Measurements from ENCODE around the gene VAPB.
A peak's percentile ranks its signal among the peaks of the same experiment; 100 is the strongest.

Gene VAPB

GRCh38 chr20:58405504-58406291 is 16.7 kb downstream of the VAPB start (continued):
- peak; percentile 50 for TF ChIP-seq PRDM10 (tag by site-specific recombination; IDR thresholded peaks at IDR 0.05)
- no peak for TF ChIP-seq YY2 (tag by site-specific recombination; IDR thresholded peaks at IDR 0.05)
- TF ChIP-seq ZNF132 (tag by site-specific recombination; IDR thresholded peaks at IDR 0.05; ENCODE audit: borderline replicate concordance): no peak
- TF ChIP-seq ZBTB26 (tag by site-specific recombination; optimal IDR thresholded peaks at IDR 0.05): peak; percentile 7

GRCh38 chr20:58406422-58407001 is 17.5 kb downstream of the VAPB start:
- TF ChIP-seq ZEB2 (tag by site-specific recombination; IDR thresholded peaks at IDR 0.05) (0 out of 2 replicates have a peak, but pooled peaks have one; percentile 36), ZNF18 (tag by site-specific recombination; IDR thresholded peaks at IDR 0.05) (peak; percentile 92), OSR2 (tag by site-specific recombination; IDR thresholded peaks at IDR 0.05) (0 out of 2 replicates have a peak, but pooled peaks have one; percentile 9), YY1 (tag by site-specific recombination; IDR thresholded peaks at IDR 0.05) (no peak), PRDM6 (tag by site-specific recombination; IDR thresholded peaks at IDR 0.05) (peak; percentile 86), SP7 (tag by site-specific recombination; IDR thresholded peaks at IDR 0.05) (peak; percentile 46), ZNF580 (tag by site-specific recombination; IDR thresholded peaks at IDR 0.05) (no peak)
- POLR2A ChIA-PET: interaction anchor here (0.7 kb wide), 1 partner anchor 18 kb away, joined by 4 read pairs; the partner anchor contains the start of gene VAPB
- H3K4me3 ChIP-seq (ENCODE audit: low read depth, low read length): no peak overlapping the region
- H3K9me3 ChIP-seq (ENCODE audit: control insufficient read depth, insufficient read depth, low read depth, low read length): no peaks in the 10 kb centered on the region
- H3K36me3 ChIP-seq (ENCODE audit: control insufficient read depth in 2 of 2, insufficient read depth in 1 of 2, low read length in 2 of 2): no peaks in the 10 kb centered on the region; a peak in 1 of 3 replicates
- CTCF ChIA-PET: interaction anchor here (0.8 kb wide), 2 partner anchors 72 to 123 kb away, joined by 8 read pairs; no protein-coding TSS in a partner anchor
- H3K27ac ChIP-seq (ENCODE audit: extremely low read depth, low read depth, low read length): no peak overlapping the region
- peaks cover 29% of the 10 kb centered on the region for H3K4me1 ChIP-seq (ENCODE audit: control insufficient read depth, insufficient read depth, low read length)

Measured in HEK293 (cell line).